Central memory CD8-positive, alpha-beta T cell (primary cell): Measurements from ENCODE around the gene DEXI.
A peak's percentile ranks its signal among the peaks of the same experiment; 100 is the strongest.

Experiments used
- ATAC-seq: fragments of 150-1000 bp; cut with Tn5 transposase; replicated peaks from 2 replicates; pipeline ENCODE4 v1.10.0; 2022; ENCODE audit warnings: mild to moderate bottlenecking, moderate FRiP score, moderate number of reproducible peaks; ENCODE audit not compliant: poor library complexity, severe bottlenecking; ENCODE audit errors: extremely low read depth
- DNase-seq, 2 donors: peaks; one replicate each; pipeline ENCODE4 v3.0.0; 2021; ENCODE audit warnings: low spot score in 2 of 2
- H3K27ac Mint-ChIP-seq: one replicate; pipeline ENCODE4 v1.8.0; 2022; ENCODE audit warnings: low read depth, mild to moderate bottlenecking, moderate library complexity, mixed read lengths
- H3K27me3 Mint-ChIP-seq: one replicate; pipeline ENCODE4 v1.8.0; 2022; ENCODE audit warnings: mixed read lengths
- H3K36me3 Mint-ChIP-seq: one replicate; pipeline ENCODE4 v1.8.0; 2022; ENCODE audit warnings: mild to moderate bottlenecking, moderate library complexity, mixed read lengths; ENCODE audit not compliant: insufficient read depth
- H3K4me1 Mint-ChIP-seq: one replicate; pipeline ENCODE4 v1.8.0; 2022; ENCODE audit warnings: mixed read lengths
- H3K4me3 Mint-ChIP-seq: one replicate; pipeline ENCODE4 v1.8.0; 2022; ENCODE audit warnings: mild to moderate bottlenecking, moderate library complexity, mixed read lengths
- H3K9me3 Mint-ChIP-seq: one replicate; pipeline ENCODE4 v1.8.0; 2022; ENCODE audit warnings: mixed read lengths

Gene DEXI

GRCh38 chr16:10942352-10943063 lies at the start of gene DEXI:
DEXI (minus strand) TSS chr16:10942468; CDS start chr16:10942005, 463 bp downstream.
- no peaks in the 10 kb centered on the region for H3K27me3 Mint-ChIP-seq
- peak within 1 kb of the TSS; percentile 93 for H3K27ac Mint-ChIP-seq
- H3K4me3 Mint-ChIP-seq, result peak within 1 kb of the TSS; percentile 89
- ATAC-seq, result peak; percentile 75
- no peaks in the 10 kb centered on the region for H3K9me3 Mint-ChIP-seq
- peak; percentile 91 to 93 for DNase-seq
- H3K36me3 Mint-ChIP-seq, result peaks cover 7% of the 10 kb centered on the region
- H3K4me1 Mint-ChIP-seq, result peaks cover 78% of the 10 kb centered on the region

DNA sequence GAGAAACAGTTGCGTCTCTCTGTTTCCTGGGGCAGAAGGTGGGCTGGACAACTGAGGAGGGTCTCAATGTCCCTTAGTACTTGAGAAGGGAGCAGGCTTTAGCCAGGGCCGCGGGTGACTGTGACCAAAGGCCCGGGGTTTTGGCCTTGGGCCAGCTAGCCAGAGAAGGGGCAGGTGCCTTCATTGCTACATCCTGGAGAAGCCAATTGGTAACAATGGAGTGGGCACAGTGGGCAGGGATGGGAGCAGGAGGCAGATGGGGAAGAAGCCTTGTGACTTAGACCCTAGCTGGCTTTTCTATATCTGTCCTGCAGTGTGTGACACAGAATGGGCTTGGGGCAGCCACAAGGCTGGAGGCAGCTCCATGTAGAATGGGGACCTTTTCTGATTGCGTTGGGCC lies 48.1 kb upstream of the DEXI start:
- Mint-ChIP-seq H3K9me3 (no peaks in the 10 kb centered on the region), H3K4me1 (peaks cover 27% of the 10 kb centered on the region), H3K4me3 (no peak overlapping the region), H3K27ac (no peak overlapping the region), H3K36me3 (peaks cover 19% of the 10 kb centered on the region), H3K27me3 (no peaks in the 10 kb centered on the region)
- no peak for ATAC-seq
- DNase-seq, result no peak

- H3K4me1 Mint-ChIP-seq, result peaks cover 27% of the 10 kb centered on the region
- DNase-seq (no peak), ATAC-seq (no peak)
- no peak overlapping the region for H3K27ac Mint-ChIP-seq
- no peak overlapping the region for H3K4me3 Mint-ChIP-seq
- peaks cover 17% of the 10 kb centered on the region for H3K36me3 Mint-ChIP-seq
- H3K27me3 Mint-ChIP-seq, result no peaks in the 10 kb centered on the region
- H3K9me3 Mint-ChIP-seq, result no peaks in the 10 kb centered on the region
Measured at GRCh38 chr16:10989559-10989958, 47.3 kb upstream of the DEXI start.

GRCh38 chr16:10988879-10989278 lies 46.6 kb upstream of the DEXI start:
- DNase-seq, result no peak
- no peaks in the 10 kb centered on the region for H3K27me3 Mint-ChIP-seq
- H3K27ac Mint-ChIP-seq, result no peak overlapping the region
- H3K36me3 Mint-ChIP-seq, result peaks cover 18% of the 10 kb centered on the region
- H3K4me3 Mint-ChIP-seq, result no peak overlapping the region
- ATAC-seq, result no peak
- no peaks in the 10 kb centered on the region for H3K9me3 Mint-ChIP-seq
- H3K4me1 Mint-ChIP-seq, result peaks cover 27% of the 10 kb centered on the region

- H3K4me3 Mint-ChIP-seq, result peak overlapping the region; percentile 51
- ATAC-seq (no peak), DNase-seq (no peak)
- H3K4me1 Mint-ChIP-seq, result peaks cover 27% of the 10 kb centered on the region
- H3K36me3 Mint-ChIP-seq, result peaks cover 18% of the 10 kb centered on the region
- no peaks in the 10 kb centered on the region for H3K9me3 Mint-ChIP-seq
- no peaks in the 10 kb centered on the region for H3K27me3 Mint-ChIP-seq
- peak overlapping the region; percentile 35 for H3K27ac Mint-ChIP-seq
Measured at GRCh38 chr16:10988164-10988803, 46.0 kb upstream of the DEXI start.

DNA sequence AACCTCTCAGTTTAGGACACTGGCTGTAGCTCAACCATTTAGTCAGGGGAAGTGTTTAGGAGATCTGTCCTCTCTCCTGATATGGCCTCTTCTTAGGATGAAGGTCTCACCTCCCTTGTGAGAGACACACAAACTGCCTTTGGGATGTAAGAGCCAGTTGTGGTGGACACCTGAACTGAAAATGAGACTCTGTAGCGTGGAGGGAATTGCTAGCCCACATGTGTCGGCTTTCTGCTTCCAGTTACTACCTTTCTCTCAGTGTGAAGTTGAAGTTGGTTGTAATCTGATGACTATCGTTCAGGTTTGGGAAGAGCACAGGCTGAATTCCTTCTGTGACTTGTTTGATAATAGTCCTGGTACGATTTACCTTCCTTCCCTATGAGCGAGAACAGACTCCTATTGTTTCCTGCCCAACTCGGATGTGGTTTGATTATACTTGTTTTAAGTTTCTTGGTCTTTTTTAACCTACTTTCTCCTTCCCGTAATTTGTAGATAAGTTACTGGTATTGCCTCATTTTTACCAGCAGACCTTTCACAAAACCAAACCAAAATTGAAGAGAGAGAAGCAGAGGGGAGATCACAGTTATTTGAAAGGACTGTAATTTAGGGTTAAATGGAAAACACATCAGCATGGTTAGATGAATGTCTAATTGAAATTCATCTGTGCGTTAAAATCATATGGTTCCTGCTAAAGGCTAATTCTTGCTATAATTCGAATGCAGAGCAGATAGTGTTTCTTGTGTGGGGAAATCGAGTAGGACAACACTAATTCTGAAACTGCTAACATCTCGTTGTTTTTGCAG lies 45.3 kb upstream of the DEXI start:
- ATAC-seq (no peak), DNase-seq (no peak)
- Mint-ChIP-seq H3K27ac (peak overlapping the region; percentile 35), H3K36me3 (peaks cover 16% of the 10 kb centered on the region), H3K4me3 (peak overlapping the region; percentile 51), H3K27me3 (no peaks in the 10 kb centered on the region), H3K9me3 (no peaks in the 10 kb centered on the region), H3K4me1 (peaks cover 27% of the 10 kb centered on the region)

DNA sequence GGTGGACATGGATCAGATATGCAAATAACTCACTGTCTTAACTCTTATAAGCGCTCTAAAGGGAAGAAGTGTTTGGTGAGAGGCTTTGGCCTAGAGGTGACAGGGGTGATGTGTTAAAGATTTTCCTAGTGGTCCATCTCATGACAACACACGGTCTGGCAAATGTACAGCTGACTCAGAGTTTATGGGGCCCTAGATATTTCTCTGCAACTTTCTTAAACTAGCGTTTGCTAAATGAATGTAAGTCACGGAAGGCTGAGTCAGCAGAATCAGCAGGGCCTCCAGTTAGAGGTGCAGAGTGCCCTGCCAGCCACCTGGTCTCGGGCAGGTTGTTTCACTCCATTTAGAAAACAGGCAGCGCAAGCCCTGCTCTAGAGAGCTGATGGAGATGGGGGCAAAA lies 42.2 kb upstream of the DEXI start:
- Mint-ChIP-seq H3K9me3 (no peaks in the 10 kb centered on the region), H3K27ac (no peak overlapping the region), H3K4me3 (no peak overlapping the region), H3K4me1 (peaks cover 20% of the 10 kb centered on the region), H3K36me3 (peaks cover 9% of the 10 kb centered on the region), H3K27me3 (no peaks in the 10 kb centered on the region)
- ATAC-seq, result no peak
- DNase-seq, result no peak

- Mint-ChIP-seq H3K4me1 (peaks cover 11% of the 10 kb centered on the region), H3K27ac (no peak overlapping the region), H3K4me3 (no peak overlapping the region), H3K27me3 (no peaks in the 10 kb centered on the region), H3K36me3 (peaks cover 12% of the 10 kb centered on the region), H3K9me3 (no peaks in the 10 kb centered on the region)
- ATAC-seq (no peak), DNase-seq (no peak)
Measured at GRCh38 chr16:10983159-10983558, 40.9 kb upstream of the DEXI start.

DNA sequence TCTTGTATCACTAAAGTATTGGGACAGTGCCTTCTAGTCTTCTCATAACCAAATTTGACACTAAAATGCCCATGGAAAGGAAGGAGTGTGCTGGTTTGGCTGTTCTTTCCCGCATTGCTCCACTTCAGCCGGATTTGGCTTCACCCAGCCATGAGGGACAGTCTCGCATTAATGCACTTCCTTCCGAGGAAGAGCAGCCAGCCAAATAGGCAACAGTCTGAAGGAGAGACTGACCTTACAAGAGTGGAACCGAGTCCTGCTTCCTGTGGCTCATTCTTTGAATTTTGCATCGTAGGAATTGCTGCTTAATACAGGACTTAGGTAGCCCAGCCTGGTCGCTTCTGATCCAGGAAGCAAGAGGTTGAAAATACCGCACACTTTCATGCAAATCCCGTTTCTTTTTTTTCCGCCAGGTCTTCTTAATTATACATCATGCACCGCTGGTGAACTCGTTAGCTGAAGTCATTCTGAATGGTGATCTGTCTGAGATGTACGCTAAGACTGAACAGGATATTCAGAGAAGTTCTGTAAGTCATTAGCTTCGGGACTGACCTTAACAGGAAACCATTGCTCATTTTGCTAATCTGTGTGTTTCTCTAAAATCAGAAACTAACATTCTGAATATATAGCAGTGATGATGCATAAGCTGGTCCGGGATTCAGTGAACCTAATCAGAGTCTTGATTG lies 40.3 kb upstream of the DEXI start:
- DNase-seq (no peak), ATAC-seq (no peak)
- Mint-ChIP-seq H3K4me3 (no peak overlapping the region), H3K27ac (no peak overlapping the region), H3K27me3 (no peaks in the 10 kb centered on the region), H3K36me3 (peaks cover 14% of the 10 kb centered on the region), H3K9me3 (no peaks in the 10 kb centered on the region), H3K4me1 (peaks cover 6% of the 10 kb centered on the region)

DNA sequence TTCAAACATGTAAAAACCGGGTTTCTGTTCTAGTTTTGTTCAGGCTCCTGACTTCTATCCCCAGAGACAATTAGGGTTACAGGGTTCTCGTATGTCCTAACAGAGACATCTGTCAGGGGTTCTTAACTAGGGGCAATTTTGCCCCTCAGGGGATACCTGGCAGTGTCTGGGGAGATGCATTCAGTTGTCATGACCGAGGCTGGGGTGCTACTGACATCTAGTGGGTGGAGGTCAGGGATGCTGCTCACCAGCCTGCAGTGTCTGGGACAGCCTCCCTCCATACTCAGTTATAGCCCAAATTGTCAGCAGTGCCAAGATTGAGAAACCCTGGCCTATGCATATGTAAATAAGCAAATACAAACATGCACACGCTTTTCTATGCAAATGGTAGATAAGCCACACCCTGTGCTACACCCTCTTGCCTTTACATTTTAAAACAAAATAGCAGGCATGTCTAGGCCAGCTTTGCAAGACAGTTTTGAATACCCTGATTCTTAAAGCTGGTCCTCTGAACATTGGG lies 39.5 kb upstream of the DEXI start:
- no peaks in the 10 kb centered on the region for H3K27me3 Mint-ChIP-seq
- H3K36me3 Mint-ChIP-seq, result peaks cover 16% of the 10 kb centered on the region
- H3K4me3 Mint-ChIP-seq, result no peak overlapping the region
- ATAC-seq, result peak; percentile 32
- H3K27ac Mint-ChIP-seq, result no peak overlapping the region
- no peak for DNase-seq
- no peaks in the 10 kb centered on the region for H3K4me1 Mint-ChIP-seq
- H3K9me3 Mint-ChIP-seq, result no peaks in the 10 kb centered on the region

DNA sequence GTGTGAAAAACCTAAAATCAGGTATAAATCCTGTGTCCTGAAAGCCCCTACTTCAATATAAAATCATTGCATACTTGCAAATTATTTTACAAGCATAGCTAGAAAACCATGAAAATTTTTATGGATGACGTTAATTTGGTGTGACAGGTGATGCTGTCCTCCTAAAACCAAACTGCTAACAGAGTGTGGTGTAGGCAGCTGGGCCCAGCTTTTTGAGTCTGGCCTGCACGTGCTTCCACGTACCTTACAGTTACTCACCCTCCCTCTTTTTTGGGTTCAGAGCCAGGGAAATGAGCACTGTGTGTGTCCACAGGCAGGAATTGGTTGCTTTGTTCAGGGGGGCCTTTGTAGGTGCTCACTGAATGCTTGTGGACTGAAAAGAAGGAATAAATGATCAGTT lies 38.5 kb upstream of the DEXI start:
- no peak for ATAC-seq
- Mint-ChIP-seq H3K27me3 (no peaks in the 10 kb centered on the region), H3K27ac (no peak overlapping the region), H3K36me3 (peaks cover 13% of the 10 kb centered on the region), H3K9me3 (no peaks in the 10 kb centered on the region), H3K4me1 (no peaks in the 10 kb centered on the region), H3K4me3 (no peak overlapping the region)
- no peak for DNase-seq
